GM18520 (cell line): Measurements from ENCODE around the gene ACTR5.
A peak's percentile ranks its signal among the peaks of the same experiment; 100 is the strongest.

ENCODE experiments used
- ATAC-seq: cut with Tn5 transposase; IDR thresholded peaks from one replicate; pipeline ENCODE4 v1.9.1; 2021; ENCODE audit not compliant: unreplicated experiment

The ACTR5 gene

GRCh38 chr20:38748097-38748860 is at the start of gene ACTR5:
ACTR5 (plus strand) TSS chr20:38748460; CDS start chr20:38748479, 19 bp downstream.
- peak; percentile 68 for ATAC-seq

GRCh38 chr20:38698541-38698940 is 49.7 kb upstream of the ACTR5 start:
- ATAC-seq: no peak

GRCh38 chr20:38700141-38700540 is 48.1 kb upstream of the ACTR5 start:
- no peak for ATAC-seq

GRCh38 chr20:38700926-38701325 is 47.3 kb upstream of the ACTR5 start:
- no peak for ATAC-seq

GRCh38 chr20:38703526-38703925 is 44.7 kb upstream of the ACTR5 start:
- ATAC-seq: no peak

- no peak for ATAC-seq
Observed at GRCh38 chr20:38704136-38704535, 44.1 kb upstream of the ACTR5 start.

- no peak for ATAC-seq
Observed at GRCh38 chr20:38706509-38706908, 41.8 kb upstream of the ACTR5 start.

- ATAC-seq: no peak
Observed at GRCh38 chr20:38714308-38714707, 34.0 kb upstream of the ACTR5 start.

GRCh38 chr20:38715646-38716045 is 32.6 kb upstream of the ACTR5 start:
- no peak for ATAC-seq

- no peak for ATAC-seq
Observed at GRCh38 chr20:38722683-38723016, 25.6 kb upstream of the ACTR5 start.

GRCh38 chr20:38723017-38723847 is 25.0 kb upstream of the ACTR5 start:
- no peak for ATAC-seq

GRCh38 chr20:38723848-38724625 is 24.2 kb upstream of the ACTR5 start, which contains the start of gene SLC32A1:
SLC32A1 (plus strand) TSS chr20:38724486; CDS start chr20:38724725, 239 bp downstream.
- ATAC-seq: no peak

- ATAC-seq: no peak
Observed at GRCh38 chr20:38724626-38725147, 23.6 kb upstream of the ACTR5 start.

- no peak for ATAC-seq
Observed at GRCh38 chr20:38725148-38725901, 22.9 kb upstream of the ACTR5 start.

- no peak for ATAC-seq
Observed at GRCh38 chr20:38725931-38726803, 22.1 kb upstream of the ACTR5 start.

- ATAC-seq: no peak
Observed at GRCh38 chr20:38726804-38727606, 21.3 kb upstream of the ACTR5 start.

- ATAC-seq: no peak
Observed at GRCh38 chr20:38727607-38728190, 20.6 kb upstream of the ACTR5 start.

- ATAC-seq: no peak
Observed at GRCh38 chr20:38728191-38728781, 20.0 kb upstream of the ACTR5 start.
